Hindlimb muscle (tissue), 1 donor: ENCODE results near the gene SYNJ2. TPM values are rescaled to one million over a fixed set of nuclear protein-coding genes. Genes with fewer than 3 reads are reported as not detected.

Experiments used
- DNase-seq: peaks from one replicate; pipeline ENCODE4 v3.0.0-alpha.2; 2013
- polyA plus RNA-seq: library from polyadenylated mRNA; unstranded; fragments of 120-200 nt; gene quantifications from one replicate; pipeline ENCODE4 v1.2.1, GENCODE V29; 2013; ENCODE audit not compliant: insufficient read length

The SYNJ2 gene
- polyA plus RNA-seq, 1 donor = 9.8 TPM

DNA sequence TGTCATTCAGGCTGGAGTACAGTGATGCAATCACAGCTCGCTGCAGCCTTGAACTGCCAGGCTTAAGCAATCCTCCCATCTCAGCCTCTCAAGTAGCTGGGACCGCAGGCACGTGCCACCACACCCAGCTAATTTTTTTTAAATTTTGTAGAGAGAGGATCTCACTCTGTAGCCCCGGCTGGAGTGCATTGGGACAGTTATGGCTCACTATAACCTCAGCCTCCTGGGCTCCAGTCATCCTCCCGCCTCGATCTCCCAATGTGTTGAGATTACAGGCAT lies 99.9 kb downstream of the SYNJ2 start:
- no peak for DNase-seq

DNA sequence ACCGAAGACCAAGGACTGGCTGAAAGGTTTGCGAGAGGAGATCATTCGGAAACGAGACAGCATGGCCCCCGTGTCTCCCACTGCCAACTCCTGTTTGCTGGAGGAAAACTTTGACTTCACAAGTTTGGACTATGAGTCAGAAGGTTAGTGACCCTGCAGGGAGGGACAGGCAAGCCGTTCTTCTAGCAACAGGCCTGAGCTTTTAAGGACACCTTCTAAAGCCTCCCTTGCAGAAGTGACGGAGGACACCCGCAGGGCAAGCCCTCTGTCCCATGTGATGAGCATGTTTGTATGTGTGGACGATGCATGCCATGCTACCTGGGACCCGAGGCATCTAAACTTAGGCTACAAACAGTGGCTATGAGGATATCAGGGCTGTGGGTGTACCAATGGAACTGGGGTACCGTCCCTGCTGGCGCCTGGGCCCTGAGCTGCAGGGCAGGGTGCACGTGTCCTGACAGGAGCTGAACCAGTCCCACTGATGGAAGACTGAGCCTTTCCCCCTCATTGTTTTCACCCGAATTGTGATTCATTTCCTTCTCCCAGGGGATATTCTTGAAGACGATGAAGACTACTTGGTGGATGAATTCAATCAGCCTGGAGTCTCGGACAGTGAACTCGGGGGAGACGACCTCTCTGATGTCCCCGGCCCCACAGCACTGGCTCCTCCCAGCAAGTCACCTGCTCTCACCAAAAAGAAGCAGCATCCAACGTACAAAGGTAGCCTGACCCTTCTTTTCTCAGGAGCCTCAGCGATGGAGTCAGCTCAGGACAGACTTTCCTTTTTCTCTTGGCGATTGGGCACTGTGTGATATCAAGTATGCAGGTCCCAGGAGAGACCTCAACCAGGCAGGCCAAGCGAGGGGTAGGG lies 102.0 kb downstream of the SYNJ2 start:
- no peak for DNase-seq

DNA sequence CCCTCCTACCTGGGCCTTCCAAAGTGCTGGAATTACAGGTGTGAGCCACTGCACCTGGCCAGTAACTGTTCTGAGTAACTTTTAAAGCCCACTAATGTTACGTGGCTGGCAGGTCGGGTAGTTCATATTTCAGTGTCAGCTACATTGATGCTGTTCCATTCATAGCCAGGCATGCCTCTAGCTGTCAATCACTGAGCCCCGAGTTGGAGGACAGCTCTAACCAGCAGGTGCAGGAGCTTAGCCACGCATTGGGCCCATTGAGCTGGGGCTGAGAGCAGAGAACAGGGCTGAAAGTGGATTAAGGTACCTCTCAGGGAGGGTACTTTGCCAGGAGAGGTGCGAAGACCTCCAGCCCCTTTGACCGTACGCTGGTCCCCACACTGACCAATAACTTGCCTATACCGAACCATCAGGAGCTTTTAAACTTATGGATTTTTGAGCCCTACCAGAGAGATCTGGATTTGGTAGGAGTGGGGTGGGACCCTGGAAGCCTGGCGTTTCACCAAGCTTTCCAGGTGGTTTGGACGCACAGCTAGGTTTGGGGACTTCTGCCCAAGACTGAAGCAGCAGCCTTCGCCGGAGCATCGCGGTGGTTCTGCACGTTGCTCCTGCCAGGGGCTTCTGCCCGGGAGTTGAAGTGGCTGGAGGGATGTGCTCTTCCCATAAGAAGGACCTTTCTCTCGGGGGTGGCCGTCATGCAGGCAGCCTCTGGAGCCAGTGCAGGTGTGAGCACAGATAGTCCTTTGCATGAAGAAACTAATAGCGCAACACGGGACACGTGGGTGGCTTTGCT lies 103.8 kb downstream of the SYNJ2 start:
- DNase-seq = no peak

DNA sequence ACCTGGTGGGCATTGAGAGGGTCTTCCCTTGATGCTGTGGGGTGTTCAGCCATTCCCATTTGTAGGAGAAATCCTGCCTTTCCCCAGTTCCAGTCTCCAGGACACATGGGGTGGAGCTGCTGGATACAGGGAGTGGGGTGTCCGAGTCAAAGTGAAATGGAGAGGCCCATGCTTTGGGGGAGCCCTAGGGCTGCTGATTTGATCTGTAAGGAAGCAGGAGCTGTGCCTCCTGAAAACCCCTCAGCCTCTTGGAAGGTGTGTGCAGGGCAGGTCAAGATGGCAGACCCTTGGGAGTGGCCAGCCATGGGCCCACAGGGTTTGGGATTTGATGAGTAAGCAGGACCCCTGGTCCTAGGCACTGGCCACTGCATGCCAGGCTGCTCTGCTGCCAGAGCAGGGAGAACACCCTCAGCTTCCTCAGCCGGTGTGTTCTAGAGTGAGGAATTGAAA lies 104.4 kb downstream of the SYNJ2 start:
- DNase-seq = no peak

DNA sequence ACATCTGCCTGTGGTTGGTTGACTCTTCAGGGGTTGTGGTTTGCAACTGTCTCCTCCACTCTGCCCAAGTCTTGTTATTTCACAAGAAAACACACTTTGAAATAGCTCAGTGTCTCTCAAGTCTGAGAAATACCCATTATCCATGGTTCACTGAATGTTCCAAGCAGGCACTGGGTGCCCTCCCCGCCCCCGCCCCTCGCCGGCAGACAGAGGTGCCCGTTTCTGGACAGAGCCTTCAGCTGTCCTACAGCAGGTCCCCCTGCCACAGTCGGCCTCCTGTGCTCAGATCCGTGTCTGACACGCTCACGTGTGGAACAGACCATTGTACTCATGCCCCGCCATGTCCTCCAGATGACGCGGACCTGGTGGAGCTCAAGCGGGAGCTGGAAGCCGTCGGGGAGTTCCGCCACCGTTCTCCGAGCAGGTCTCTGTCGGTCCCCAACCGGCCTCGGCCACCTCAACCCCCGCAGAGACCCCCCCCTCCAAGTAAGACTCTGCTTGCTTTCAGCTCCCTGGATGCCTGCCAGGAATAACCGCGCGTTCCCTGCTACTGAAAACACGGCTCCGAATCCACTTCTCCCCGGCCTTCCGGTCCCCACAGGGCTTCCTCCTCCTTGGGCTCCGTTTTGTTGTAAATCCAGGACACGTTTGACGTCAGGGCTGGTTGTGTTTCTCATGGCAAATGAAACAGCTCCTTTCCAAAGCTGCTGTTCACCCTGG lies 105.0 kb downstream of the SYNJ2 start:
- DNase-seq = no peak

DNA sequence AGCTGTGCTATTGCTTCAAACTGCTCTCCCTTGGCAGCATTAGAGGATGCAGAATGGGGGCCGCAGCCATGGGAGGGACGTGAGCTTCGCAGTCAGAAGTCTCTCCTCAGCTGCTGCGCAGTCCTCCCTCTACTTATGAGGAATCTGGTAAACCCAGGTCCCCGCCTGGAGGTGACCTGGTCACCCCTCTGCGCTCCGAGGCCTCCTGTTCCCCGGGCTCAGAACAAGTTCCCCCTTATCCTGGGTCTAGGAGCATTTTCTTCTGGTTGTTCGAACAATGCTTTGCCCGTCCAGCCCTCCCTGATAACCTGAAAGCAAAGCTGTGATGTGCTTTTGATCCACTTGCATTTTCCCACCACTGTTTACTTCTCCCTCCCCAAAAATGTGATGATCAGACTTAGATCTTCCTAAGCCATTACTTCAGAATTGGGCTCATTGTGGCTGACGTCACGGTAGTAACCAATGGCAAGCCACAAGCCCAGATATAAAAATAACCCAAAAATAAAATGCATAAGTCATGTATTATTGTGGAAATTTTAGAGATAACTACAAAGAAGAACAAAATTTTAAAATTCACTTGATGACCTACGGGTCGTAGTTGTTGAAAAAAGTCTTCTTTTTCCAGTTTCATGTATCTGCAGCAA lies 105.7 kb downstream of the SYNJ2 start:
- no peak for DNase-seq

DNA sequence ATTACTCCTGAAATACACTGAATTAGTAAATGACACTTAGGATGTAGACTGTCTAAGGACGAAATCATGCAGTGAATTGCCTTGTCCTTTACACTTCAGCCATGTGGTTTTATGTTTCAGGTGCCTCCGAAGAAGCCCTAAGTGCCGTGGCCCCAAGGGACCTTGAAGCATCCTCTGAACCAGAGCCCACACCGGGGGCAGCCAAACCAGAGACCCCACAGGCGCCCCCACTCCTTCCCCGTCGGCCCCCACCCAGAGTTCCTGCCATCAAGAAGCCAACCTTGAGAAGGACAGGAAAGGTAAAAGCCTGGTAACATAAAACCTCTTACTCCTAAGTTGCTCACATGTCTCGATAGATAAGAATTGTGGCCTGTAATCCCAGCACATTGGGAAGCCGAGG lies 111.1 kb downstream of the SYNJ2 start:
- no peak for DNase-seq

DNA sequence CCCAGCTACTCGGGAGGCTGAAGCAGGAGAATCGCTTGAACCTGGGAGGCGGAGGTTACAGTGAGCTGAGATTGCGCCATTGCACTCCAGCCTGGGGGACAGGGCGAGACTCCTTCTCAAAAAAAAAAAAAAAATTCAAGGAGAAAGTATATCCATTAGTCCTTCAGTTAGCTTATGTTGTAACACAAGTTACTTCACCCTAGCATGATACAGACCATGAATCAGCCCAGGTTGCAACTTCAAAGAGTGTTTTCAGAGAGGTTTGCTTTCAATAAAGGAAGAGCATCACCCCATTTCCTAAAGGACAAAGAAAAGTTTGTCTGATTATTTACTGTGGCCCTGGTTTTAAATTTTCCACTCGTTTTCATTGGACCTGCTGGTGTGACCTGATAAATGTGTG lies 113.4 kb downstream of the SYNJ2 start:
- DNase-seq = no peak

DNA sequence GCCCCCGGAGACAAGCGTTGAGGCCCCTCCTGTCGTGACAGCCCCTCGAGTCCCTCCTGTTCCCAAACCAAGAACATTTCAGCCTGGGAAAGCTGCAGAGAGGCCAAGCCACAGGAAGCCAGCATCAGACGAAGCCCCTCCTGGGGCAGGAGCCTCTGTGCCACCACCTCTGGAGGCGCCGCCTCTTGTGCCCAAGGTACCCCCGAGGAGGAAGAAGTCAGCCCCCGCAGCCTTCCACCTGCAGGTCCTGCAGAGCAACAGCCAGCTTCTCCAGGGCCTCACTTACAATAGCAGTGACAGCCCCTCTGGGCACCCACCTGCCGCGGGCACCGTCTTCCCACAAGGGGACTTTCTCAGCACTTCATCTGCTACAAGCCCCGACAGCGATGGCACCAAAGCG lies 114.0 kb downstream of the SYNJ2 start:
- DNase-seq = no peak

DNA sequence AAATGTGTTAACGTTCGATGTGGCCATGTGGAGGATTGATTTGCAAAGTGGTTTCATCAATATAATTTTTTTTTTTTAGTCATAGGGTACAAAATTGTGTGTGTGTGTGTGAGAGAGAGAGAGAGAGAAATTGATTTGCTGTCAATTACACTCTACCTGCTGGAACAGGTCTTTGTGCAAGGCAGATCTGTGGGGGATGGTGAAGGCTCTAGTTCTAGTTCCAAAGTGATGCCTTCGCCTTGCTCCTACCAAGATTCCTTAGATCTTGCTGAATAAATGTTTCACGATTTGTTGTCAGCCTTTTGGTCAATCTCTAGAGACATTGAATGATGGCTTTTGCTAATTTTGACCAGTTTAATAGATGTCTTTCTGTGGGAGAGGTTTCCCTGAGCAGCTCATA lies 121.6 kb downstream of the SYNJ2 start:
- DNase-seq = no peak

DNA sequence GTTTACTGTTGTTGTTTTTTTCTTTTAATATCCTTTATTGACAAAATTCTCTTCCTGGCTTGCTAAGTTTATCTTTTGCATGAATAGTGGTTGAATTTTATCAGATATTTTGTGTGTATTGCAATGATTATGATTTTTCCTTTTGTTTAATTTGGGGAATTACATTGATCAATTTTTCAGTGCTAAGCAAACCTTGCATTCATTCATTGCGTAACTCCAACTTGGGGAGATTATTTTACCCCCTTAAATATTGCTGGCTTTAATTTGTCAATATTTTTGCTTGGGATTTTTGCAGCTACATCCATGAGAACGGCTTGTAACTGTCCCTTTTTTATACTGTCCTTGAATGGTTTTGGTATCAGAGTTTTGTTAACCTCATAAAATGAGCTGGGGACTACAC lies 123.0 kb downstream of the SYNJ2 start:
- DNase-seq = no peak

DNA sequence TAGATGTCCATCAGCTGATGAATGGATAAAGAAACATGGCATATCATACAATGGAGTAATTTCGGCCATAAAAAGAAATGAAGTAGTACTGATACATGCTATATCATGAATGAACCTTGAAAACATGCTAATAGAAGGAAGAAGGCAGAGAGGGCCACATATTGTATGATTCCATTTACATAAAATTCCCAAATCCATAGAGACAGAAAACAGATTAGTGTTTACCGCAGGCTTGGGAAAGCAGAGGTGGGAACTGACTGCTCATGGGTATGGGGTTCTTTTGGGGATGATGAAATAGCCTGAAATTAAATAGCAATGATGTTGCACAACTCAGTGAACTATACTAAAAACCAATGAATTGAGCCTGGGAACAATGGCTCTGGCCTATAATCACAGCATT lies 128.1 kb downstream of the SYNJ2 start:
- no peak for DNase-seq

DNA sequence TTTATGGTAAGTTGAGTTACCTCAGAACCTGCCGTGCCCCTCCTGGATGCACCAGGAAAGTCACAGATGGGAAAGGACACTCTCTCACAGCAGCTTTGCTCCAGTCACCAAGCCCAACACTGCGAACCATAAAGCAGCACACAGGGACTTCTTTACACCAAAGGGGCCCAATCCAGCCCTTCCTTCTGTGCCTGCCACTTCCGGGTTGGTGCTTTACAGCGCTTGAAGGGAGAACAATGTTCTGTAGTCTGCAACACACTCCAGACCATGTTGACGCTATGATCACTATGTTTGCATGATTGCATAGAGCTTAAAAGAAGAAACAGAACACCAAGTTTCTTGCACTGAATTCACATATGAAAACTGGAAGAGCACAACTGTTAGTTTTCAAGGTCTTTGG lies 129.3 kb downstream of the SYNJ2 start:
- no peak for DNase-seq

DNA sequence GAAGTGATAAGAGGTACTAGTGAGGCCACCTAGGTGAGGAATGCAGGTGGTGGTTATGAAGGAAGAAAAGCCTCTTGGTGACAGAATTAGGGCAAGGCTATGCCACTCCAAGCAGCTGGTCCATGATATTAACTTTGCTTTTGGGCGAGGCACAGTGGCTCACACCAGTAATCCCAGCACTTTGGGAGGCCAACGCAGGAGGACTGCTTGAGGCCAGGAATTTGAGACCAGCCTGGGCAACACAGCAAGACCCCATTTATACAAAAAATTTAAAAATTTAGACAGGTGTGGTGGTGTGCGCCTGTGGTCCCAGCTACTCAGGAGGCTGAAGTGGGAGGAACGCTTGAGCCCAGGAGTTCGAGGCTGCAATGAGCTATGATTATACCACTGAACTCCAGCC lies 130.3 kb downstream of the SYNJ2 start:
- DNase-seq = no peak

DNA sequence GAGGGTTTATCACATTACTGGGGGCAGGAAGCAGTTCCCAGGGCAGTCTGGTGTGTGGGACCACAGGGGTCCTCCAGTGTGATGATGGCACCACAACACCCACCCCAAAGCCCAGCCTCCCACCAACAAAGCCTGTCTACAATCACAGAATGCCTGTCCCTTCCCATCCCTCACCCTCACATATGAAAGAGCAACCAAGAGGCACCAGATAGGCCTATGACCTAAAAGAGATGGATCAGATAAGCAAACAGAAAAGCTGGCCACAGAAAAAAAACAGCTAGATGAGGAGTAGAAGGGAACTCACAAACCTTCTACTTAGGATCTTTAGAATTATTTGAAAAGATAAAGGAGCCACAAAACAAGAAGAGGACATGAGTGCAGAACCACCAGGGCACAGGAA lies 132.1 kb downstream of the SYNJ2 start:
- DNase-seq = peak; percentile 3

DNA sequence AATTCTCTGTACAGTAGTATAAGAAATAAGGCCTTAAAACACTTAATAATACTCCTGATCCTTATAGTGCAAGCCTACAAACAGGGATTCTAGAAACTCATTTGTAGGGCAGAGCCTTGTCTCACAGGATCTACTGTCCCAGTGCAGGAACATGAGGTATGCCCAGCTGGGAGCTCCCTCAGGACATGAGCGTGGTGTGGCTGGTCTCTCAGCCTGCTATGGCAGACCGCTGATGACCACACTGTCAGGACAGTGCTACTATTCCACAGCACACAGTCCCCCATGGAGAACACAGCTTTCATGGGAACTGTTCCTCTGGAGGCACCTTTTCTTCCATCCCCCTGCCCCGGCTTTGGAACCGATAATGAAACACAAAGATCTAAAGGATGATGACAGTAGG lies 133.4 kb downstream of the SYNJ2 start:
- DNase-seq = no peak

DNA sequence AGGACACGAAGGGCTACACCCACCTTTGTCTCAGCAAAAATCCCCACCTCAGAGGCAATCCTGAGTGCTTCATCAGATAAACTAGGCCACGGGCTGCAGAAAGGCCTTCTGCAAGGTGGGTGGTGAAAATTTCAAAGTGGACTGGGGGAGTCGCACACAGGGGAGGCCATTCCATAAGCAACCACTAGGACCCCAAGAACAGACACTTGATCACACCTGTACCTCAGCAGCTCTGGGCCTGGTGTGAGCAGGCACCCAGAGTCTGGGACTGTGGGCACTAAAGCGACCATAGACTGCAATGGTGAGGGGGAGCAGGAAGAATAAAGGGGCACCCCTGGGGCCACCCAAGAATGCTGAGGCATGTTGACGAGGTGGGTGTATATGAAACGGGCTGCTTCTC lies 133.8 kb downstream of the SYNJ2 start:
- DNase-seq = no peak

DNA sequence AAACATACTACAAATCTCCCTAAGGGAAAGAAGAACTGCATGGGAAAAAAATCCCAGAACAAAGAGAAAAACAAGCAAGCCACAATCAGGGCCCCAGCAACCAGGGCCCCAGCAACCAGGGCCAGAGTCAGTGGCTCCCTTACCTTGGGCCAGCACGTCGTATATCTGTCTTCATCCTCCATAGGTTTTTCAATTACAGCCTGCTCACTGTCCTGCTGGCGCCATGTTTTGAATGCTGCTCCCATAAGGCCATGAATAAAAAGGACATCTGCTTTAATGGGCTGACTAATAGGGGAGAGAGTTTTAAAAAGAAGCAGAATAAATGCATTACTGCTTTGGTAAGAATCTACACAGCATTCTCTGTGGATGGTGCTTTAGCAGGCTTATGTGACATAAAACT lies 137.2 kb downstream of the SYNJ2 start:
- DNase-seq = no peak

DNA sequence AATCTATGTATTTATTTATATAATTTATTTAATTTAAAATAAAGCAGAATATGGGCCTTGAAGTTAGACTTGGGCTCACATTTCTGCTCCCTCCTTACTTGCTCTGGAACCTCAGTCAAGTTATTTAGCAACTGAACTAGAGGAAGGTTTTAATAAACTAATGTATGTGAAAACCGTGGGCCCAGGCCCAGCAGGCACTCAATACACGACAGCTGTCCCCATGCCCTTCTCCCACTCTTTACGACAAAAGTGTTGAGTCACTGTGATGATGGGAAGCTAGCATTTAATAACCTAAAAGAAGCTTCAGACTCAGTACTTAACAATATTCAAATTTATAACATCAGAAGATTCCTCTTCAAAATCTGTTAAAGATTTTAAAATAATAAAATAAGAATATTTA lies 139.7 kb downstream of the SYNJ2 start:
- no peak for DNase-seq

DNA sequence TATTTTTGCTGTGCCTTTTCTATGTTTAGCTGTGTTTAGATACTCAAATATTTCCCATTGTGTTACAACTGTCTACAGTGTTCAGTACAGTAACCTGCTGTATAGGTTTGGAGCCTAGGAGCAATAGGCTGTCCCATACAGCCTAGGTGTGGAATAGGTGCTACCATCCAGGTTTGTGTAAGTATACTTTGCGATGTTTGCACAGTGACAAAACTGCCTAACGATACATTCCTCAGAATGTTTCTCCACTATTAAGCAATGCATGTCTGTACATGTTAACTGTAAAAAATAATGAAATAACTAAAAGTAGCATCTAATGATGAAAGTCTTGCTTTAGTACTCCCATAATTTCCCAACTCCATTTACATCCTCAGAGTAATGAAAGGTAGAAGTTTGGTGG lies 140.4 kb downstream of the SYNJ2 start:
- DNase-seq = no peak

DNA sequence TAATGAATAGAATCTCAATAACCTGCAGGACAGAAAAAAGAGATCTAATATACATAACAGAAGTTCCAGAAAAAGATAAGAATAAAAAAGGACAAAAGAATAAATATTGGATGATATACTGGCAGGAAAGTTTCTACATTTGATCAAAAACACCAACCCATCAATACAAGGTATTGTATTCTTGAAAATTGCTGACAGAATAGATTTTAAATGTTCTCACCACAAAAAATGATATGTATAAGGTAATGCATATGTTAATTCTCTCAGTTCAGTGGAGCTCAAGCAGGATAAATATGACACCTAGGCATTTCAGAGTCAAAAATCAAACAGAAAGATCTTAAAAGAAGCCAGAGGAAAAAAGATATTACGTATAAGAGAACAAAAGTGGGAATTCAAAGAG lies 142.6 kb downstream of the SYNJ2 start:
- DNase-seq = no peak

DNA sequence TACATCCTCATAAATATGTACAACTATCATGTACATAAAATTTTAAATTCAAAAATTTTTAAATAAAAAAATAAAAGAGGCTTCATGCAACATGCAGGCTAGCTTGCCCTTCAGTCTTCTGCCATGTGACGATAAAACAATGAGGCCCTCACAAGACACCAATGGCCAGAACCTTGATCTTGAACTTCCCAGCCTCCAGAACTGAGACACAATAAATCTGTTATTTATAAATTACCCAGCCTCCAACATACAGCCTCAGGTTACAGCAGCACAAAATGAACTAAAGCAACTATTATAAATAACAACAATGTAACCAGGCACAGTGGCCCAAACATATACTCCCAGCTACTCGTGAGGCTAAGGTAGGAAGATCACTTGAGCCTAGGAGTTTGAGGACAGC lies 143.6 kb downstream of the SYNJ2 start:
- DNase-seq = no peak

DNA sequence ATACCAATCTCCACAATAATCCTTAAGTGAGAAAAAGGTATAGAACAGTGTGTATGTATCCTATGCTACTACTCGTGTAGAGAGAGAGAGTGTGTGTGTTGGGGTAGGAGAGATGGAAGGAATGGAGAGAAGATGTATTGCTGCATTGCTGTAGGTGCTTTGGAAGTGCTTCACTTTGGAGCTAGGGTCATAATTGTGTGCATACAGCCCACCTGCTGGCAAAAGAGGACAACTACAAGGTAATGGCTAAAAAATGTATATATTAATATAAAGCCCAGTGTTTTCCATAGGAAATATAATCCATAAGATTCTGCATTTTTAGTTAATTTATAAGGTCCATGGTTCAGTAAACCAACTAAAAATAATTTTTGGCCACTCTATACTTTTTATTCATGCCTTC lies 150.3 kb downstream of the SYNJ2 start:
- peak; percentile 3 for DNase-seq
